Panc1 (cell line): Measurements from ENCODE around the gene KCNH3.

Experiments used
- TF ChIP-seq, protein P1 (sequence below): fragments of 450-650 bp; IDR thresholded peaks from 2 replicates; pipeline ENCODE4 v1.5.1; 2017; ENCODE audit warnings: mild to moderate bottlenecking
- TF ChIP-seq, protein P2 (sequence below), 2 experiments: IDR thresholded peaks; 2 replicates each; pipeline ENCODE4 v1.6.1; 2011 to 2012; ENCODE audit warnings: low read depth in 2 of 2, control low read depth in 1 of 2, low read length in 1 of 2, mild to moderate bottlenecking in 1 of 2, moderate library complexity in 1 of 2; ENCODE audit not compliant: insufficient read depth in 1 of 2

DNA sequence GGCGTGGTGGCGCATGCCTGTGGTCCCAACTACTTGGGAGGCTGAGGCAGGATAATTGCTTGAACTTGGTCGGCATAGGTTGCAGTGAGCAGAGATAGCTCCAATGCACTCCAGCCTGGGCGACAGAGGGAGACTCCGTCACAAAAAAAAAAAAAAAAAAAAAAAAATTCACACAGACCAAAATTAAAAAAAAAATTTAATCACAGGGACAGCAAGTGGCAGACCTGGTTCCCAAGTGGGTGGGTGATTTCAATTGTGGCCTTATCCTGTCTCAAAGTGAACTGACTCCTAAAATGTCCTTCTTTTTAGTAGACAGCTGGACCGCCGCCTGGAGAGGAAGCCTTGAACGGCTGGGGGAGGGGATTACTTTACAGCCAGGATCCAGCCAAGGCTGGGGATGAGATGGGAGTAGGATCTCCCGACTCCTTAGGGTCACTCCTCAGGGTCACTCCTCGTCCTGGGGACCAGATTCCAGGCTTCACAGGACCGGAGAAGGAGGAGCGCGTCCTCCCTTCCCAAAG, 1.5 kb upstream of the KCNH3 start:
- TF ChIP-seq, protein P1, sequence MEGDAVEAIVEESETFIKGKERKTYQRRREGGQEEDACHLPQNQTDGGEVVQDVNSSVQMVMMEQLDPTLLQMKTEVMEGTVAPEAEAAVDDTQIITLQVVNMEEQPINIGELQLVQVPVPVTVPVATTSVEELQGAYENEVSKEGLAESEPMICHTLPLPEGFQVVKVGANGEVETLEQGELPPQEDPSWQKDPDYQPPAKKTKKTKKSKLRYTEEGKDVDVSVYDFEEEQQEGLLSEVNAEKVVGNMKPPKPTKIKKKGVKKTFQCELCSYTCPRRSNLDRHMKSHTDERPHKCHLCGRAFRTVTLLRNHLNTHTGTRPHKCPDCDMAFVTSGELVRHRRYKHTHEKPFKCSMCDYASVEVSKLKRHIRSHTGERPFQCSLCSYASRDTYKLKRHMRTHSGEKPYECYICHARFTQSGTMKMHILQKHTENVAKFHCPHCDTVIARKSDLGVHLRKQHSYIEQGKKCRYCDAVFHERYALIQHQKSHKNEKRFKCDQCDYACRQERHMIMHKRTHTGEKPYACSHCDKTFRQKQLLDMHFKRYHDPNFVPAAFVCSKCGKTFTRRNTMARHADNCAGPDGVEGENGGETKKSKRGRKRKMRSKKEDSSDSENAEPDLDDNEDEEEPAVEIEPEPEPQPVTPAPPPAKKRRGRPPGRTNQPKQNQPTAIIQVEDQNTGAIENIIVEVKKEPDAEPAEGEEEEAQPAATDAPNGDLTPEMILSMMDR, result no peak
- TF ChIP-seq, protein P2, sequence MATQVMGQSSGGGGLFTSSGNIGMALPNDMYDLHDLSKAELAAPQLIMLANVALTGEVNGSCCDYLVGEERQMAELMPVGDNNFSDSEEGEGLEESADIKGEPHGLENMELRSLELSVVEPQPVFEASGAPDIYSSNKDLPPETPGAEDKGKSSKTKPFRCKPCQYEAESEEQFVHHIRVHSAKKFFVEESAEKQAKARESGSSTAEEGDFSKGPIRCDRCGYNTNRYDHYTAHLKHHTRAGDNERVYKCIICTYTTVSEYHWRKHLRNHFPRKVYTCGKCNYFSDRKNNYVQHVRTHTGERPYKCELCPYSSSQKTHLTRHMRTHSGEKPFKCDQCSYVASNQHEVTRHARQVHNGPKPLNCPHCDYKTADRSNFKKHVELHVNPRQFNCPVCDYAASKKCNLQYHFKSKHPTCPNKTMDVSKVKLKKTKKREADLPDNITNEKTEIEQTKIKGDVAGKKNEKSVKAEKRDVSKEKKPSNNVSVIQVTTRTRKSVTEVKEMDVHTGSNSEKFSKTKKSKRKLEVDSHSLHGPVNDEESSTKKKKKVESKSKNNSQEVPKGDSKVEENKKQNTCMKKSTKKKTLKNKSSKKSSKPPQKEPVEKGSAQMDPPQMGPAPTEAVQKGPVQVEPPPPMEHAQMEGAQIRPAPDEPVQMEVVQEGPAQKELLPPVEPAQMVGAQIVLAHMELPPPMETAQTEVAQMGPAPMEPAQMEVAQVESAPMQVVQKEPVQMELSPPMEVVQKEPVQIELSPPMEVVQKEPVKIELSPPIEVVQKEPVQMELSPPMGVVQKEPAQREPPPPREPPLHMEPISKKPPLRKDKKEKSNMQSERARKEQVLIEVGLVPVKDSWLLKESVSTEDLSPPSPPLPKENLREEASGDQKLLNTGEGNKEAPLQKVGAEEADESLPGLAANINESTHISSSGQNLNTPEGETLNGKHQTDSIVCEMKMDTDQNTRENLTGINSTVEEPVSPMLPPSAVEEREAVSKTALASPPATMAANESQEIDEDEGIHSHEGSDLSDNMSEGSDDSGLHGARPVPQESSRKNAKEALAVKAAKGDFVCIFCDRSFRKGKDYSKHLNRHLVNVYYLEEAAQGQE (IDR thresholded peaks at IDR 0.05; ENCODE audit: insufficient read depth in 1 of 2, low read depth in 2 of 2, low read length in 1 of 2), result no peak
